GM19238 (cell line): ENCODE results near the gene GXYLT1.
"Not testable (repeated sequence)": the region's sequence is repeated elsewhere in the genome, so short reads cannot be mapped to it uniquely, and the experiment has no call there.

Experiments
- DNase-seq: peaks from one replicate; pipeline ENCODE4 v3.0.0; 2011; ENCODE audit warnings: low spot score; ENCODE audit not compliant: insufficient read length

Gene GXYLT1

DNA sequence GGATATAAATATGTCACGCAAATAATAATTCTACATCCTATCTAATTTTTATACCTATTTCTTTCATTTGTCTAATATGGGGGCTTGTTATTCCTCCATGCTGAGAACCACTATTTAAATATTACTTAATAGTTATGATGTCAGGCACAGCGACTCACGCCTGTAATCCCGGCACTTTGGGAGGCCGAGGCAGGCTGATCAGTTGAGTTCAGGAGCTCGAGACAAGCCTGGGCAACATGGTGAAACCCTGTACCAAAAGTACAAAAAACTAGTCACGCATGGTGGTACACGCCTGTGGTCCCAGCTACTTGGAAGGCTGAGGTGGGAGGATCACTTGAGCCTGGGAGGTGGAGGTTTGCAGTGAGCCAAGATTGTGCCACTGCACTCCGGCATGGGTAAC is 45.2 kb downstream of the GXYLT1 start:
- DNase-seq: no peak

- no peak for DNase-seq
Measured at GRCh38 chr12:42097971-42098370, 46.7 kb downstream of the GXYLT1 start.

GRCh38 chr12:42094277-42094676 is 50.4 kb downstream of the GXYLT1 start:
- DNase-seq: no peak

GRCh38 chr12:42091769-42092168 is 52.9 kb downstream of the GXYLT1 start:
- no peak for DNase-seq

GRCh38 chr12:42090899-42091298 is 53.8 kb downstream of the GXYLT1 start:
- no peak for DNase-seq

- no peak for DNase-seq
Measured at GRCh38 chr12:42086031-42086430, 58.6 kb downstream of the GXYLT1 start.

- DNase-seq: no peak
Measured at GRCh38 chr12:42085594-42085993, 59.1 kb downstream of the GXYLT1 start.

- DNase-seq: no peak
Measured at GRCh38 chr12:42084522-42084921, 60.2 kb downstream of the GXYLT1 start.

- DNase-seq: no peak
Measured at GRCh38 chr12:42076976-42077375, 67.7 kb downstream of the GXYLT1 start.

DNA sequence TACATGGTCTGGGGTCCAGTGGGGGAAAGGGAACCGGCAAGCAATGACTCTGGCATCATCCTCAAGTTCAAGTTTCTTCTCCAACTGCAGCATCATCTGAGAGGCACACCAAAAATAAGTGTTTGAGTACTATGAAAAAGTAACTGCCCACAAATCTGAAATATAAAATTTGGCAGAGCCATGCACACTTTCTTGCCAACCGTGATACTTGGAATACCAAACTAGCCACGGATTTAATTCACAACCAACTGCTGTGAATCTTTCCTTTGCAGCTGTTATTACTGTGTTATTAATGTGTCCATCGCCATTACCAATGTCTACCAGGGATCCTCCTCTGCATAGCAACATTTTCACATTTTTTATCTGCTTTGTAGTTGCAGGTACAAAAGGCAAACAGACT is 74.6 kb downstream of the GXYLT1 start:
- no peak for DNase-seq

GRCh38 chr12:42059127-42059526 is 85.5 kb downstream of the GXYLT1 start:
- DNase-seq: no peak

DNA sequence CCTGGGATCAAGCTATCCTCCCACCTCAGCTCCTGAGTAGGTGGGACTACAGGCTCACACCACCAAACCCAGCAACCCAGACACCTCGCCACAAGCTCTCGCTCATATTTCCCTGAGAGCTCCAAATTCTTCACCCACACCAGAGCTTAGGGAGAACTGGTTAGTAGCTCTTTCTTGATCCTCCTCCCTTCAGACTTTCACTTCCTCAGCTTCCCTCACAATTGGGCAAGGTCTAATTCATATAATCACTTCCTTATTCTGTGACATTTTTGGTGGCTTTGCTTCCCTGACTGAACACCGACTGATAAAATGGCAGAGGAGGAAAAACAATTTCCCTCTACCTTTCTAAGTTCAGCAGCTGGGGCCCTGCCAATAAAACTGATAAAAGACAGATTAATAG is 88.5 kb downstream of the GXYLT1 start:
- peak; percentile 13 for DNase-seq

DNA sequence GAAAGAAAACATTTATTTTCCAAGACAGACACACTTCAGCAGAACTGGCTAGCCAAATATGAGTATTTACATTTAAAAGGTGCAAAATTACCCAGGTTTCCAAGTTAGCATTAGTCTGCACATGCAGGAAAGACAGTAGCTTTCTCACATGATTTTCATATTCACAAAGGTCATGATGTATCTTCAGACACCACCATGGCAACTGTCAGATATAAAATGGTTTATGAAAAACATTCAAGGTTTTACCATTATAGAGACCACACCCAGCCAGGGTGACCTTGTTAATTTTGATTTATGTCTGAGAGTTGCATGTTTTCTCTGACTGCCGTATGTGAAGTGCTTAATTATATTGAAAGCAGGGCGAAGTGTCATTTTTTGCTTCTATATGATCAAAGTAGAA is 91.2 kb downstream of the GXYLT1 start:
- no peak for DNase-seq

- DNase-seq: not testable (repeated sequence)
Measured at GRCh38 chr12:42048980-42049379, 95.7 kb downstream of the GXYLT1 start.

DNA sequence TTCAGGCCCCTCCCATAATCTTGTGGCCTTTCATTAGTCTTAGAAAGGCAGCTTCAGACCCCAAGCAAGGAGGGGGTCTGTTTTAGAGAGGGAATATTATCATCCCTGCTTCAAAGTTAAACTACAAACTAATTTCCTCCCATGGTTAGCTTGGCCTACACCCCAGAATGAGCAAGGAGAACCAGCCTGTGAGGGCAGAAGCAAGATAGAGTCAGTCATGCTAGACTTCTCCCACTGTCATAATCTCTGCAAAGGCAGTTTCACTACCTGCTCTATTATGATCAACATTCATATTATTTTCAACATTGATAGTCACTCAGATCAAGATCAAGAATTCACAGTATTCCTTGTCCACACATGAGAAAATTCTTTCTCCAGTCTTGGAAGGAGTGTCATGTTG is 105.1 kb downstream of the GXYLT1 start:
- no peak for DNase-seq

- no peak for DNase-seq
Measured at GRCh38 chr12:42039176-42039575, 105.5 kb downstream of the GXYLT1 start.

DNA sequence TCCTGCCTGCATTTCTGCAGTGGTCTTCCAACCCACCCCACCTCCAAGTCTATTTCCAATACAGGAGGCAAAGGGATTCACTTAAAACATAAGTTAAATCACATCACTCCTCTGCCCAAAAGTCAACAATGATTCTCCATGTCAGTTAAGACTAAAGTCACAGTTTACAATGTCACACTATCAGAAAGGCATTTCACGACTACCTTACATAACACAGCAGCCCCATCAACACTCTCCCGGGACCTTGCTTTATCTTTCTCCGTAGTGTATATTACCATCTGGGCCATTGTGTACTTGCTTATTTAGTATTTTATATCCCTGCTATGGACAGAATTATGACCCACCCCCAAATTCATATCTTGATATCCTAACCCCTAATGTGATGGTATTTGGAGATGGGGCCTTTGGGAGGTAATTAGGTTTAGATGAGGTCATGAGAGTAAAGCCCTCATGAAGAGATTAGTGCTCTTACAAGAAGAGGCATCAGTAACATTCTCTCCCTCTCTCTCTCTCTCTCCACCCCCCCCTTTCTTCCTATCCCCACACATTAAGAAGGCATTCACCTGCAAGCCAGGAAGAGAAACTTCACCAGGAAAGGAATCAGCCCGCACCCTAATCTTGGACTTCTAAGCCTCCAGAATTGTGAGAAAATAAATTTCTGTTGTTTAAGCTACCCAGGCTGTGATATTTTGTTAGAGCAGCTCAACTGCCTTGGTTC is 112.7 kb downstream of the GXYLT1 start:
- no peak for DNase-seq
